Chondrocyte (in vitro differentiated cells): ENCODE data around the gene SLC1A6. TPM values are rescaled to one million over a fixed set of nuclear protein-coding genes. Genes with fewer than 3 reads are reported as not detected.

Experiments
- DNase-seq: peaks from one replicate; pipeline ENCODE4 v3.0.0; 2021; ENCODE audit warnings: mixed read lengths, low spot score
- H3K27ac Mint-ChIP-seq: one replicate; pipeline ENCODE4 v1.8.0; 2021; ENCODE audit warnings: mild to moderate bottlenecking, moderate library complexity, mixed read lengths; ENCODE audit not compliant: unreplicated experiment
- H3K27me3 Mint-ChIP-seq: 2 replicates; pipeline ENCODE4 v1.8.0; 2021; ENCODE audit warnings: low read depth, mixed read lengths
- H3K36me3 Mint-ChIP-seq: 2 replicates; pipeline ENCODE4 v1.8.0; 2021; ENCODE audit warnings: low read depth, mixed read lengths
- H3K4me1 Mint-ChIP-seq: 2 replicates; pipeline ENCODE4 v1.8.0; 2021; ENCODE audit warnings: low read depth, mild to moderate bottlenecking, mixed read lengths
- H3K4me3 Mint-ChIP-seq: one replicate; pipeline ENCODE4 v1.8.0; 2021; ENCODE audit warnings: mild to moderate bottlenecking, moderate library complexity, mixed read lengths; ENCODE audit not compliant: unreplicated experiment
- H3K9me3 Mint-ChIP-seq: 2 replicates; pipeline ENCODE4 v1.8.0; 2021; ENCODE audit warnings: low read depth, mixed read lengths
- total RNA-seq: library from RNA; stranded (reverse); gene quantifications from 3 replicates; pipeline ENCODE4 v1.2.1, GENCODE V29; 2021
- TF ChIP-seq, protein P1 (sequence below): fragments of 200-600 bp; sonication (generic); IDR thresholded peaks from 2 replicates; pipeline ENCODE4 v1.5.0; 2021; ENCODE audit warnings: antibody characterized with exemption, mild to moderate bottlenecking, moderate library complexity

SLC1A6 gene
- total RNA-seq, 1 donor from 2014 or later: not detected

DNA sequence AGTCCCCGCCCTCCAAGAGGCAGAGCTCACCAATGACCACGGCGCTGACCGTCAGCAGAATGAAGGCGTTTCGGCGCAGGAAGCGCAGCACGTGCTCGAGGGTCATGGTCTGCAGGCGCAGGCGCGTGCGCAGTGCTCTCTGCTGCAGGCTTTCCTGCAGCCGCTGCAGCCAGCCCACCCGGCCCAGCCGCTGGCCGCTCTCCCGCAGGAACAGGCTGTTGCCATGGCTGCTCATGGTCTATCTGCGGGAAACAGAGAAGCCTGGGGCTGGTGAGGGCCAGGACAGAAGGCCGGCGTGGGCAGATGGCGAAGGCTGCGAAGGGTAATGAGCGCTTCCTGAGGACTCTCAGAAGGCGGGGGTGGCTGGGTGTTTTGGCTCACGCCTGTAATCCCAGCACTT is 7.0 kb downstream of the SLC1A6 start:
- no peak for DNase-seq
- Mint-ChIP-seq H3K27ac (no peak overlapping the region), H3K4me1 (no peaks in the 10 kb centered on the region), H3K9me3 (peaks cover 7% of the 10 kb centered on the region), H3K36me3 (no peaks in the 10 kb centered on the region), H3K27me3 (peaks cover 4% of the 10 kb centered on the region), H3K4me3 (no peak overlapping the region)
- TF ChIP-seq, protein P1, sequence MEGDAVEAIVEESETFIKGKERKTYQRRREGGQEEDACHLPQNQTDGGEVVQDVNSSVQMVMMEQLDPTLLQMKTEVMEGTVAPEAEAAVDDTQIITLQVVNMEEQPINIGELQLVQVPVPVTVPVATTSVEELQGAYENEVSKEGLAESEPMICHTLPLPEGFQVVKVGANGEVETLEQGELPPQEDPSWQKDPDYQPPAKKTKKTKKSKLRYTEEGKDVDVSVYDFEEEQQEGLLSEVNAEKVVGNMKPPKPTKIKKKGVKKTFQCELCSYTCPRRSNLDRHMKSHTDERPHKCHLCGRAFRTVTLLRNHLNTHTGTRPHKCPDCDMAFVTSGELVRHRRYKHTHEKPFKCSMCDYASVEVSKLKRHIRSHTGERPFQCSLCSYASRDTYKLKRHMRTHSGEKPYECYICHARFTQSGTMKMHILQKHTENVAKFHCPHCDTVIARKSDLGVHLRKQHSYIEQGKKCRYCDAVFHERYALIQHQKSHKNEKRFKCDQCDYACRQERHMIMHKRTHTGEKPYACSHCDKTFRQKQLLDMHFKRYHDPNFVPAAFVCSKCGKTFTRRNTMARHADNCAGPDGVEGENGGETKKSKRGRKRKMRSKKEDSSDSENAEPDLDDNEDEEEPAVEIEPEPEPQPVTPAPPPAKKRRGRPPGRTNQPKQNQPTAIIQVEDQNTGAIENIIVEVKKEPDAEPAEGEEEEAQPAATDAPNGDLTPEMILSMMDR: no peak

DNA sequence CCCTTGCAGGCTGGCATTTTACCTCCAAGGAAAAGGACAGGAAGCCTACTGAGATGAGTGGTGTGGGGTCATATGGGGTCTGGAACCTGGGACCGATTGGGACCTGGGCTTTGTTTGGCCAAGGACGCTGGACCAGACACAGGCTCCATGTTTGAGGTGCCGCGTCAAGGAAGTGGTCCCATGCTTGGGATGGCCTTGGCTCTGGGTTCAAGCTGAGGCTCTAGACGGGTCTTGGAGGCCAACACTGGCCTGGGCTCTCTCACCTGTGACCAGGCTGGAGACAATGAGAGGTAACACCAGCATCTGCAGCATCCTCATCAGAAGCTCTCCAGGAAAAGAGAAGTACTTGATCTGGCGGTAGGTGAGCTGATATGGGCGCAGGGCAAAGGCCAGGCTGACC is 8.2 kb downstream of the SLC1A6 start:
- H3K4me3 Mint-ChIP-seq: no peak overlapping the region
- TF ChIP-seq, protein P1: no peak

DNA sequence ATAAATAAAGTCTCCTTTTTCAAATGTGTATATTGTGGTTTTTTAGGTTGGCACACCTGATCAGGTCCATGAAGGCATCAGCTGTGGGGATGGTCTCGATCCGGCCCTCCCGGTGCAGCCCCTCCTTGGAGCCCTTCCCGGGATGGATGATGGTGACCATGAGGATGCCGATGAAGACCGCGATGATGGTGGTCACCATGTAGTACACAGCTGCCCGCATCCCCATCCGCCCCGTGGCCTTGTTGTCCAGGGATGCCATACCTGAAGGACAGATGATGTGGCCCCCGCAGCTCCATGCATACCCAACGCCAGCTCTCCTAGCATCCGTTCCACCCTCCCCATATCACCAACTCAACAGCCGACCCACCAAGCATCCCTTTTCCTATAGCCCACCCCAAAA is 11.4 kb downstream of the SLC1A6 start:
- Mint-ChIP-seq H3K9me3 (peaks cover 10% of the 10 kb centered on the region), H3K36me3 (no peaks in the 10 kb centered on the region), H3K27me3 (no peaks in the 10 kb centered on the region), H3K4me1 (no peaks in the 10 kb centered on the region), H3K4me3 (no peak overlapping the region), H3K27ac (no peak overlapping the region)
- TF ChIP-seq, protein P1: no peak
- DNase-seq: no peak

More for the DNA sequence above, 8.2 kb downstream of the SLC1A6 start:
- H3K36me3 Mint-ChIP-seq: no peaks in the 10 kb centered on the region
- peaks cover 4% of the 10 kb centered on the region for H3K27me3 Mint-ChIP-seq
- no peak for DNase-seq
- no peak overlapping the region for H3K27ac Mint-ChIP-seq
- no peaks in the 10 kb centered on the region for H3K4me1 Mint-ChIP-seq
- H3K9me3 Mint-ChIP-seq: peaks cover 7% of the 10 kb centered on the region

DNA sequence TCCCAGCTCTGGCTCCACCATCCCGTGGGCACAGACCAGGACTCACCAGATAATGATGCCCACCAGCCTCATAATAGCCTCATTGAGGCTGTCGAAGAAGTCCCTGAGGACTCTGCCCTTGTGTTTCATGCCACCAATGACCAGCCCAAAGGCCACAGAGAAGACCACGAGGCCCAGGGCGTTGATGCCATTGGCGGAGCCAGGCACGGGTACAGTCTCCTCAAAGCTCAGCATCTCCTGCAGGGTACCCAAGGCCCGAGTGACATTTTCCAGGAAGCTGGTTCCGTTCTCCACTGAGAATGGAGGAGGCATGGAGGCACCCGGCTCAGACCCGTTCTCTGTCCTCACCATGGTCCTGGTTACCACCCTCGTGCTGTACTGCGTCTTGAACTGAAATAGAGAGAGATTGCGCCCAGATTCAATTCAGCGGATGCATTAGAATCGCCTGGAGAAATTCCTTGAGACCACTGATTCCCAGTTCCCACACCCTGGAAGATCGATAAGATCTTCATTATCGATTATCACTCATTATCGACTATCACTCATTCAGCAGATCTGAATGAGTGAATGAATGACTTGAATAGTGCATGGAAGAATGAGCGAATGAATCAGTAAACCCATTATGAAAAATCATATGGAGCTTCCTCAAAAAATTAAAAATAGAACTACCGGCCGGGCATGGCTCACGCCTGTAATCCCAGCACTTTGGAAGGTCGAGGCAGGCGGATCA is 17.5 kb downstream of the SLC1A6 start:
- DNase-seq: no peak
- Mint-ChIP-seq H3K36me3 (no peaks in the 10 kb centered on the region), H3K4me1 (no peaks in the 10 kb centered on the region), H3K9me3 (peaks cover 22% of the 10 kb centered on the region), H3K4me3 (no peak overlapping the region), H3K27me3 (no peaks in the 10 kb centered on the region), H3K27ac (no peak overlapping the region)
- TF ChIP-seq, protein P1: no peak

DNA sequence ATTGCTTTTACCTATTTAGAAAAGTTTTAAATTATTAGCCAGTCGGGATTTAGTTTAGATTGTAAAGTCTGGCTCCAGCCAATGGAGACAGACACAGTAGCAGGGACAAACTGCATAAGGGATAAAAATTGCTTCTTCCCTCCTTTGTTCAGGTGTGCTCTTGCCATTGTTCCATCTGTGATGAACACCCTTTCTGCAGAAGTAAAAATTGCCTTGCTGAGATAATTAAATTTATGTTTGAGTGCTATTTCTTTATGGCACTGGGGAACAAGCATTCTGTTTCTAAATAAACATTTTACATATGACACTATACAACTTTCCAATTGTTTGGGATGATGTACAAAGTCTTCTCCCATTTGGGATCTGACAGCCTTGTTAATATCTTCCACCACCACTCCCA is 20.4 kb downstream of the SLC1A6 start:
- H3K4me1 Mint-ChIP-seq: no peaks in the 10 kb centered on the region
- H3K36me3 Mint-ChIP-seq: no peaks in the 10 kb centered on the region
- H3K9me3 Mint-ChIP-seq: peaks cover 27% of the 10 kb centered on the region
- no peak for DNase-seq
- TF ChIP-seq, protein P1: no peak
- no peaks in the 10 kb centered on the region for H3K27me3 Mint-ChIP-seq
- H3K27ac Mint-ChIP-seq: no peak overlapping the region
- H3K4me3 Mint-ChIP-seq: no peak overlapping the region
